ENCODE data around the gene OSBPL7.

GRCh38 chr17:47845716-47846075 is 24.1 kb upstream of the OSBPL7 start:
- TF ChIP-seq CTCF (conservative IDR thresholded peaks at IDR 0.05; ENCODE audit: low read depth, low read length) (no peak), EZH2 (IDR thresholded peaks at IDR 0.05; ENCODE audit: borderline replicate concordance, low read depth, low read length, poor library complexity, severe bottlenecking) (no peak)

All from A673 (cell line).